GM12891 (cell line): Measurements from ENCODE around the gene ITGA2B.

Experiments used
- PAX5 ChIP-seq: IDR thresholded peaks from 2 replicates; pipeline ENCODE4 v1.6.1; 2011; ENCODE audit warnings: low read length, moderate library complexity, mild to moderate bottlenecking; ENCODE audit not compliant: insufficient read depth, severe bottlenecking
- POLR2A ChIP-seq: IDR thresholded peaks from 2 replicates; pipeline ENCODE4 v1.6.1; 2011; ENCODE audit warnings: low read depth, low read length, control low read depth
- POLR2AphosphoS5 ChIP-seq: IDR thresholded peaks from 2 replicates; pipeline ENCODE4 v1.6.1; 2011; ENCODE audit warnings: low read depth, low read length, control low read depth
- POU2F2 ChIP-seq: IDR thresholded peaks from 2 replicates; pipeline ENCODE4 v1.6.1; 2011; ENCODE audit warnings: low read depth, mild to moderate bottlenecking, control low read depth, low read length, moderate library complexity
- SPI1 ChIP-seq: IDR thresholded peaks from 2 replicates; pipeline ENCODE4 v1.6.1; 2011; ENCODE audit warnings: low read depth, low read length, control low read depth
- TAF1 ChIP-seq: IDR thresholded peaks from 2 replicates; pipeline ENCODE4 v1.6.1; 2011; ENCODE audit warnings: low read depth, low read length, control low read depth

DNA sequence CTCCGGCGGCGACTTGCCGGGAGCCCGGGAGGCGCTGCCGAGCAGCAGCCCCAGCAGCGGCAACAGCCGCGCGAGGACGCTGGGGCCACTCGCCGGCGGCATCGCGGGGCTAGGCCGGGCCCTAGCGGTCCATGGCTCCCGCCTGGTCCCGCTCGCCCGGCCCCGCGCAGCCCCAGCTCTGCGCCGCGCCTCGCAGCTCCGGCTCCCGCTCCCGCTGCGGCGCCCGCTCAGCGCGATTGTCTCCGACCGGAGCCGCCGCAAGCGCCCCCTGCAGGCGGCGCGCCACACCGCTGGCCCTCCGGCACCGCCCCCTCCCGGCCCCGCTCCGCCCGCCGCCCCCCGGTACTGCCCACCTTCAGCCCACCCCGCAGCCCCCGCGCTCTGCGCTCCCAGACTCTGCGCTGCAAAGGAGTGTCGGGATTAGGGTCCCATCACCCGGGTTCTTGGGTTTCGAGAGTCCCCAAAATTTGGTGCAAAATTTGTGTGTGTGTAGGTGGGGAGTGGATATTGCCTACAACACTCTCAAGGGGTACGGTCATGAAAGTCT, 25.8 kb downstream of the ITGA2B start, which contains the start of gene FAM171A2:
- TF ChIP-seq POLR2A (no peak), PAX5 (peak; percentile 11), POLR2AphosphoS5 (no peak), TAF1 (no peak), SPI1 (no peak), POU2F2 (no peak)
